Dedifferentiated amniotic fluid mesenchymal stem cell (primary cell): ENCODE measurements around the gene PDLIM4.

Experiments
- DNase-seq: peaks from one replicate; pipeline ENCODE4 v3.0.0-alpha.2; 2016; ENCODE audit errors: extremely low spot score

Gene PDLIM4

DNA sequence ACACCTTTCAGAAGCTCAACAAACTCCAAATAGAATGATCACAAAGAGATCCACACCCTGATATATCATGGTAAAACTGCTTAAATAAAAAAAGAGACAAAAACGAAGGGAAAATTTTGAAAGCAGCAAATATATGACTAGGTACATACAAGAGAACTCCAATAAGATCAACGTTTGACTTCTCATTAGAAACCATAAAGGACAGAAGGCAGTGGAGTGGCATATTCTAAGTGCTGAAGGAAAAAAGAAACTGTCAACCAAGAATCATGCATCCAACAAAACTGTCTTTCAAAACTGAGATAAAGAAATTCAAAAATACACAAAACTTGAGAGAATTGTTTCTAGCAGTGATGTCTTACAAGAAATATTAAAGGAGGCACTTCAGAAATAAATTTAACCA is 47.9 kb downstream of the PDLIM4 start:
- DNase-seq = no peak

DNA sequence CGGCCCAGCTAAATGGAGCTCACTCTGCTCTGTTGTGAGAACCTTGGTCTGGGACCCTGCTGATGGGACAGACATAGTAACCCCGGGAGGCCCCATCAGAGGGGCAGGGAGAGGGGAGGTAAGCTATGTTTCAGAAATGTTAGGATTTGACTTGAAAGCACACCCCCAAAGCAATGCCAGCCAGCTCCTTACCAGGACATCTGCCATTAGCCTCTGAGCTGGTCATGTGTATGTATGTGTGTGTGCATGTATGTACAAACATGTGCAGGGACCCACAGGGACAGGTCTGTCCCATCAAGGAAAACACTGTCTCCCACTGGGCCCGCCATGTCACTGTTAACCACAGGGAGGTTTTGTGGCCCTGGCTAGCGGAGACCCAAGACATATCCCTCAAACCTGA is 51.2 kb downstream of the PDLIM4 start:
- DNase-seq = no peak

DNA sequence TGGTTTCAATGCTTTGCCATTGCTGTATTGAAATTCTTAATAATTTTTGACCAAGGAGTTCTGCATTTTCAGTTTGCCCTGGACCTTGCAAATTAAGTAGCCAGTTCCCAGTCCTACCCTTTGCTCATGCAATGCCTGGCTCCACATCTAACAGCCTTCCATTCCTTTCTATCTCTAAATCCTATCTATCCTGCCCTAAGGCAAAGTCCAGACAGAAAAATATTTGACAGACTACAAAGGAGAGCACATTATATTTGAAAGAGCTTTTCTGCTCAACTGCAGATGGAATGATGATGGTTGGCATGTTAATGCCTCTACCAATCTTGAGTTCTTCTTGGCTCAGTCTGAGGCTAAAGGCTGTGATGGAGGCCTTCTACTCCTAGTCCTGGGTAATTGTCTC is 52.2 kb downstream of the PDLIM4 start:
- DNase-seq = peak; percentile 32

DNA sequence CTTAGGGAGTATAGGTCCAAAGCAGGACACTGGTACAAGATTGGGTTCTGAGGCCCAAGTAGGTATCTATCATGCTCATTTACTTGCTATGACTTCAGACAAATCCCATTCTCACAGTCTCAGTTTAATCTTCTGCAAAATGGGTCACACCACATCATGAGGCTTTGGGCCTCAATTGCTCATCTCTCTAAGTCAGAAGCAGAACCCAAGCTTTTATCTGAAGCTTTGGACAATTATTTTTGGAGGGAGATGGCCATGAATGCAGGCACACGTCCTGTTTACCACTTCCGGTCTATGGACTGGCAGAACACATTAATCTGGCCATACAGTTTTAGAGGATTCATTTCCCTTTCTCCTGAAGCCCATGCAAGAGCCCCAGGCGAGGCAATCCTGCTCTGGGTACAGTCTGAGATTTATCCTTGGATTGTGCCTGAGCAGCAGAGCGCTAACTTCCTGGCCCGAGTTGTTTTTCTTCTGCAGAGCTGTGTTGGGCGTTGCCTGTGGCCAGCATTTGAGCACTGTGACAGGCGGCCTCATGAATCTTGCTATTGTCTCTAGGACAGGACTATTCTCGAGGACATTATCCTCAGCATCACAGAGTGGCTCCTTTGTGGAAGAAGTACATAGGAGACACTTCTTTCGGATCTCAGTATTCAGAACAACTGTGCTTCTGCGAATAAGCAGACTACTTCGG is 52.8 kb downstream of the PDLIM4 start:
- DNase-seq = no peak

- no peak for DNase-seq
Measured at GRCh38 chr5:132313366-132313765, 55.9 kb downstream of the PDLIM4 start.

DNA sequence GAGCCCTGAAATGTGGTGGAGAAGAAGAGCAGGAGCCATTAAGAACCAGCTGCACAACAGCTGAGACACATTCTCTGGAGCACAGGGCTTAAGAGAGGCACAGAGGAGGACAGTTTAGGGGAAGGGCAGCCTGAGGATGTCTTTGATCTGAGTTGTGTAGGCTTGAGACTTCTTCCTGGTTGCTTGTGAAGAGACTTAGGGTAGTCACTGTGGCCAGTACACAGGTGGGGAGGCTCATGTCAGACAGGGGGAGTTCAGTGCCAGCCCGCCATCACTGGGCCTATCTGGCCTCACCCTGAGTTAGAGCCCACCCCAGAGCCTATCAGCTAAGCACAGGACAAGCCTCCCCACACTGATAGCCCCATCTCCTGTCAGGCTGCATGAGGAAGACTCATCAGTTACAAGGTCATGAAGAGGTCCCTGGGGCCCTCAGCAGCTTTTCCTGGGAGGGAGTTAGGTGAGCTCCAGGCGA is 56.5 kb downstream of the PDLIM4 start:
- no peak for DNase-seq

DNA sequence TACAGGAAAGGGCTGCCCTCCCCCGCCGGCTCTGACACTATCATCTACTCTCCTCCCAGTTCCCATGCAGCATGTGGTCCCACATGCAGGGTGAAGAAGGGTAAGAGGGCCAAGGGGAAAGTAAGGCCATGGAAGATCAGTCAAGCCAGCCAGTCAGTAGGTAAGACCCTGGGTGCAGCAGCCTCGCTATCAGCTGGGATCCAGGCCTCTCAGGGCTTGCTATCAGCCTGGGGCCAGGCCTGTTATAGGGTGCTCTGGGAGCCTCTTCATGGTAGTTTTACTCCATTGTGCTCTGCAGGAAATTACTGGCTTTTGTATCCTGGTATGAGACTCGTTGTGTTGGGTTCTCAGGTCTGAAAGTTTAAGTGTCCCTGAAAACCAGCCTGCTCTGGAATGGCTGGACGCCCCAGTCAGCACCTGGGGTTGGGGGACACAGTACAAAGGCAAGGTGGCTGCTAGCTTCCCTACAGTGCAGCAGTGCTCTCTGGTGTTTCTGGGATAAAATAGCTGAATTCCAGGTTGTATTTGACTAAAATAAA is 58.1 kb downstream of the PDLIM4 start:
- no peak for DNase-seq

DNA sequence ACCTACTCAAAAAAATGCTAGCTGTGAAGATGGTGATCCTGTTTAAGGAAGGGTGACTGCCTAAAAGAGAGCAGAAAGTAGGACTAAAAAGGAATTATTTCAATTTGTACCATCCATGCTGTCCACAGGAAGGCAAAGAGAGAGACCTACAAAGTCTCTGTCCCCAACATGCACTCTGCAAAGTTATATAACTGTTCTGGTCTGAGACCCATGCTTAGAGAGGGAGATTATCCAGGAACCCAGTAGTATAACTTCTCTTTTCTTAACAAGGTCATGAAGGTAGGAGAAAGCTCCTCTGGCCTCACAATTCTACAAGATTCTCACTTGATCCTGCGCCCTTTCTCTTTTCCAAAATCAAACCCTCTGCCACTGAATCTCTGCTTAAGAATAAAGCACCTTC is 62.5 kb downstream of the PDLIM4 start:
- no peak for DNase-seq

- DNase-seq = no peak
Measured at GRCh38 chr5:132321109-132321721, 63.7 kb downstream of the PDLIM4 start.

DNA sequence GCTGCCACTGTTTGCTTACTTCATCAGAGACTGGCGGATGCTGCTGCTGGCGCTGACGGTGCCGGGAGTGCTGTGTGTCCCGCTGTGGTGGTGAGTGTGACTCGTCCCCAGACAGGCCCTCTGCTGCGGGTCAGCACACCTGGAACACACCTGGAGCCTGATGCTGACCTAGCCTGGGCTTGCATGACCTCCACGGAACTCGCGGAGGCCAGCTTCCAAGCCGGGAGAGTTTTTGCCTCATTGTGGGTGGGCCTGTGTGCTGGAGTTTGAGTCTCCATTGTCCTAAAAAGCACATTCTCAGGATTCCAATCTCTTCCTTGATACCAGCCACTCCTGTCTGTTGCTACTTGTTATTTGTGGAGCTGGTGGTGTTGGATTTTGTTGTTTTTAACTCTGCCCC is 64.8 kb downstream of the PDLIM4 start:
- DNase-seq = no peak
